HEK293T (cell line): ENCODE data around the gene PLSCR3.
"Not testable (repeated sequence)": the region's sequence is repeated elsewhere in the genome, so short reads cannot be mapped to it uniquely, and the experiment has no call there.

ENCODE experiments used
- CTCF ChIA-PET: fragments of 350-600 bp; formaldehyde crosslinking; extraction: SDS; loops from one replicate; lab custom pipeline; 2021; ENCODE audit warnings: antibody characterized with exemption, inconsistent platforms; lab: Yijun Ruan, JAX
- POLR2A ChIA-PET: fragments of 350-600 bp; formaldehyde crosslinking; extraction: SDS; loops from one replicate; lab custom pipeline; 2020; ENCODE audit warnings: antibody characterized with exemption, inconsistent platforms; lab: Yijun Ruan, JAX
- DNase-seq: peaks from one replicate; pipeline ENCODE4 v3.0.0; 2012; ENCODE audit warnings: mixed read lengths; ENCODE audit errors: extremely low spot score
- ARNT ChIP-seq: fragments of 450-650 bp; IDR thresholded peaks from 2 replicates; pipeline ENCODE4 v1.6.1; 2017; ENCODE audit warnings: mild to moderate bottlenecking
- BHLHE40 ChIP-seq: fragments of 450-650 bp; IDR thresholded peaks from 2 replicates; pipeline ENCODE4 v1.6.1; 2016; ENCODE audit warnings: mild to moderate bottlenecking, moderate library complexity, borderline replicate concordance
- CTBP1 ChIP-seq: fragments of 450-650 bp; IDR thresholded peaks from 2 replicates; pipeline ENCODE4 v1.6.1; 2016; ENCODE audit warnings: borderline replicate concordance
- ELF4 ChIP-seq: fragments of 450-650 bp; IDR thresholded peaks from 2 replicates; pipeline ENCODE4 v1.6.1; 2017; ENCODE audit warnings: antibody characterized with exemption
- FOXA1 ChIP-seq: fragments of 450-650 bp; IDR thresholded peaks from 2 replicates; pipeline ENCODE4 v1.6.1; 2016; ENCODE audit warnings: mild to moderate bottlenecking
- FOXK2 ChIP-seq: fragments of 450-650 bp; IDR thresholded peaks from 2 replicates; pipeline ENCODE4 v1.6.1; 2016; ENCODE audit warnings: mild to moderate bottlenecking
- FOXM1 ChIP-seq: fragments of 450-650 bp; IDR thresholded peaks from 2 replicates; pipeline ENCODE4 v1.6.1; 2017; ENCODE audit warnings: mild to moderate bottlenecking, borderline replicate concordance
- HDGF ChIP-seq: fragments of 450-650 bp; IDR thresholded peaks from 2 replicates; pipeline ENCODE4 v1.6.1; 2017; ENCODE audit warnings: antibody characterized with exemption, borderline replicate concordance
- L3MBTL2 ChIP-seq: fragments of 450-650 bp; conservative IDR thresholded peaks from 2 replicates; pipeline ENCODE4 v1.6.1; 2016; ENCODE audit warnings: mild to moderate bottlenecking
- LEF1 ChIP-seq: fragments of 450-650 bp; IDR thresholded peaks from 2 replicates; pipeline ENCODE4 v1.6.1; 2017; ENCODE audit warnings: mild to moderate bottlenecking, borderline replicate concordance
- NFRKB ChIP-seq: fragments of 450-650 bp; IDR thresholded peaks from 2 replicates; pipeline ENCODE4 v1.6.1; 2016; ENCODE audit warnings: mild to moderate bottlenecking, moderate library complexity
- PKNOX1 ChIP-seq: fragments of 450-650 bp; IDR thresholded peaks from 2 replicates; pipeline ENCODE4 v1.6.1; 2016
- SP1 ChIP-seq: fragments of 450-650 bp; IDR thresholded peaks from 2 replicates; pipeline ENCODE4 v1.6.1; 2017
- SUZ12 ChIP-seq: fragments of 450-650 bp; IDR thresholded peaks from 2 replicates; pipeline ENCODE4 v1.6.1; 2016; ENCODE audit warnings: mild to moderate bottlenecking
- TARDBP ChIP-seq: fragments of 450-650 bp; IDR thresholded peaks from 2 replicates; pipeline ENCODE4 v1.6.1; 2016
- ZNF384 ChIP-seq: fragments of 450-650 bp; IDR thresholded peaks from 2 replicates; pipeline ENCODE4 v1.6.1; 2016

Gene PLSCR3

GRCh38 chr17:7380321-7380720 is 14.0 kb downstream of the PLSCR3 start:
- CTCF ChIA-PET: no interaction called here
- POLR2A ChIA-PET: no interaction called here
- no peak for TF ChIP-seq ELF4
- TF ChIP-seq PKNOX1: no peak
- no peak for TF ChIP-seq SUZ12
- no peak for TF ChIP-seq NFRKB
- no peak for TF ChIP-seq L3MBTL2
- no peak for TF ChIP-seq CTBP1
- no peak for TF ChIP-seq HDGF
- TF ChIP-seq ZNF384: no peak
- no peak for TF ChIP-seq FOXA1
- TF ChIP-seq FOXK2: no peak
- no peak for TF ChIP-seq TARDBP
- TF ChIP-seq SP1: no peak
- DNase-seq: no peak

- POLR2A ChIA-PET: no interaction called here
- DNase-seq: no peak
- TF ChIP-seq TARDBP (no peak), PKNOX1 (no peak), L3MBTL2 (no peak), FOXM1 (no peak), FOXK2 (no peak), FOXA1 (no peak), BHLHE40 (no peak), SUZ12 (no peak), ARNT (no peak), CTBP1 (no peak), SP1 (no peak), NFRKB (no peak), HDGF (no peak), ELF4 (no peak), ZNF384 (no peak), LEF1 (no peak)
- CTCF ChIA-PET: no interaction called here
These were observed 15.2 kb downstream of the PLSCR3 start for GRCh38 chr17:7379134-7379533.

GRCh38 chr17:7374353-7374752 is 20.0 kb downstream of the PLSCR3 start:
- no peak for DNase-seq
- CTCF ChIA-PET: interaction anchor here (1.1 kb wide), 1 partner anchor 12 kb away, joined by 3 read pairs; no protein-coding TSS in a partner anchor
- TF ChIP-seq PKNOX1 (no peak), LEF1 (no peak), SUZ12 (no peak), FOXM1 (no peak), L3MBTL2 (no peak), NFRKB (no peak), ZNF384 (no peak), FOXK2 (no peak), HDGF (no peak), CTBP1 (no peak), BHLHE40 (no peak), FOXA1 (no peak)
- POLR2A ChIA-PET: interaction anchor here (1.0 to 1.7 kb wide), 2 partner anchors 20 to 30 kb away, joined by 3 to 7 read pairs; partner anchors contain the start of genes PLSCR3 and TMEM256

GRCh38 chr17:7370853-7371252 is 23.5 kb downstream of the PLSCR3 start:
- CTCF ChIA-PET: no interaction called here
- POLR2A ChIA-PET: interaction anchor here (0.7 to 1.0 kb wide), 2 partner anchors 11 to 33 kb away, joined by 3 read pairs; partner anchors contain the start of gene TMEM256
- TF ChIP-seq FOXK2 (no peak), FOXA1 (no peak), CTBP1 (no peak), L3MBTL2 (no peak), TARDBP (no peak), HDGF (no peak), SP1 (no peak), ZNF384 (no peak), SUZ12 (no peak), NFRKB (no peak), ELF4 (no peak), PKNOX1 (no peak), ARNT (no peak), BHLHE40 (no peak), FOXM1 (no peak), LEF1 (no peak)
- DNase-seq: no peak

- ChIA-PET CTCF (interaction anchor here (1.2 kb wide), 1 partner anchor 14 kb away, joined by 5 read pairs; the partner anchor contains the start of gene TMEM95), POLR2A (interaction anchor here (1.0 kb wide), 1 partner anchor 34 kb away, joined by 3 read pairs; the partner anchor contains the start of gene TMEM256)
- TF ChIP-seq SP1 (no peak), CTBP1 (no peak), NFRKB (no peak), ARNT (no peak), FOXK2 (no peak), LEF1 (no peak), PKNOX1 (no peak), FOXM1 (no peak), FOXA1 (no peak), HDGF (no peak), L3MBTL2 (no peak), BHLHE40 (no peak), SUZ12 (no peak), TARDBP (no peak)
- DNase-seq: no peak
These were observed 24.5 kb downstream of the PLSCR3 start for GRCh38 chr17:7369825-7370224.

- POLR2A ChIA-PET, DNase-seq, CTCF ChIA-PET: not testable (repeated sequence)
These were observed 25.7 kb downstream of the PLSCR3 start for GRCh38 chr17:7368599-7368994.
